HG03457 (cell line): ENCODE data around the gene B4GALT4.
"Not testable (repeated sequence)": the region's sequence is repeated elsewhere in the genome, so short reads cannot be mapped to it uniquely, and the experiment has no call there.

Experiments
- ATAC-seq: cut with Tn5 transposase; IDR thresholded peaks from one replicate; pipeline ENCODE4 v1.9.1; 2021; ENCODE audit warnings: moderate number of reproducible peaks; ENCODE audit not compliant: unreplicated experiment

Gene B4GALT4

DNA sequence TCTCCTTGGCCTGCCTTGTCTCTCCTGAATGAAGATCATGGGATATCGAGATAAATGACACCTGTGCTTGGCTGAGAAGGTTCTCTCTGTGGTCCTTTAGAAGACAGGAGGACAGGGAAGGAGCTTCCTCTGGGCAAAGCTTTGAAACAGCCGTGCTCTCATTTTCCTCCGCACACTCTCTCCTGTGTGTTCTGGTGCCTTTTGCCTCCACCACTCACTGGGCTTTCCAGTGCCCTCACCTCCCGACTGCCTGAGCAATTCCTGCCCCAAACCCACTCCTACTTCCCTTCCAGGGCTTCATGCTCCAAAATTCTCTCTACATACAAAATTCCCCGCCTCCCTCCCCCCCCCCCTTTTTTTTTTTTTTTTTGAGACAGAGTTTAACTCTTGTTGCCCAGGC lies 35.0 kb downstream of the B4GALT4 start:
- ATAC-seq, result no peak

DNA sequence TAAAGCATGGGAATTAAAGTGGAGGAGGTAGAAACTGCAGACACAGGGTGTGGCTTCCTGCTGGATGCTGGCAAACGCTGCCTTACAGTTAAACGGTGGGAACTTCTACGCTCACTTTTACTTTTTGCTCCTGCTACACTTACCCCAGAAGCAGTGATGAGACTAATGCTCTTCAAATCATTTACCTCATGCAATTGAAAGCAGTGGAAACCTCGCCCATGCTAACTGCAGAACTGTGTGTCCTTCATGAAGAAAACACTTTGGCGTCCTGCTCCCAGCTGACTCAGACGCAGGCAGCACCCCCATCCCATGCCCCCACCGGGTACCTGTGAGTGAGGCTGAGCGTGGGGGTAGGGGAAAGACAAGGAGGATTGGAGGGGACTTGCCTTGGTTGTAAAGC lies 35.5 kb downstream of the B4GALT4 start:
- ATAC-seq, result no peak

DNA sequence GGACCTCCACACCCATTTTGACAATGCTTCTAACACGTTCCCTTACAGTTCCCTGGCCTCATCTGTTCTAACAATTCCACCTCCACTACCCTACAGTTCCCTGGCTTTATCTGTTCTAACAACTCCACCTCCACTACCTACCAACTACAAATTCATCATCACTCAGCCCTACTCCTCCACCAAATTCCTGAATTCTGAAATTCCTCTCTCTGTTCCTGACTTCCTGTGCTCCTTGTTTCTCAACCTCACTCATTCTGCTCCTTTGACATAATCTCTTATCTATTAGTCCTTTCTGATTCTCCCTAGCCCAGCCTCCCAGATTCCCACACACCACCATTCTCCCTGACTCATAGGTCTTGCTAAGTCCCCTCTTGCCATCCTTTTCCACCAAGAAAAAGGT lies 44.8 kb downstream of the B4GALT4 start:
- ATAC-seq, result no peak

DNA sequence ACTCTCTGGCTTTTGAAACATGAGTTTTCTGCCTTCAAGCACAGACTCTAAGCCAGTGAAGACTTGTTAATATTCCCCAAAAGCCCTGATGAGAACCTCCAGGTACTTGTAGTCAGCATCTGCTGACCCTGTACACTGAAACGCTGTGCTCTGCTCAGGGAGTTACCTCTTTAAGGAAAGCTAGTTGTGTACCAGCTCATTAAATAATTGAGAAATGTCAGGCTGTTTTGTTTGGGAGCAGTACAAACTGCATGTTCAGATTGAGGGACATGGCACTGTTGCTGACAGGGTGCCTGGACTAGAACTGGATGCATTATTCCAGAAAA lies 45.6 kb downstream of the B4GALT4 start:
- ATAC-seq, result no peak

DNA sequence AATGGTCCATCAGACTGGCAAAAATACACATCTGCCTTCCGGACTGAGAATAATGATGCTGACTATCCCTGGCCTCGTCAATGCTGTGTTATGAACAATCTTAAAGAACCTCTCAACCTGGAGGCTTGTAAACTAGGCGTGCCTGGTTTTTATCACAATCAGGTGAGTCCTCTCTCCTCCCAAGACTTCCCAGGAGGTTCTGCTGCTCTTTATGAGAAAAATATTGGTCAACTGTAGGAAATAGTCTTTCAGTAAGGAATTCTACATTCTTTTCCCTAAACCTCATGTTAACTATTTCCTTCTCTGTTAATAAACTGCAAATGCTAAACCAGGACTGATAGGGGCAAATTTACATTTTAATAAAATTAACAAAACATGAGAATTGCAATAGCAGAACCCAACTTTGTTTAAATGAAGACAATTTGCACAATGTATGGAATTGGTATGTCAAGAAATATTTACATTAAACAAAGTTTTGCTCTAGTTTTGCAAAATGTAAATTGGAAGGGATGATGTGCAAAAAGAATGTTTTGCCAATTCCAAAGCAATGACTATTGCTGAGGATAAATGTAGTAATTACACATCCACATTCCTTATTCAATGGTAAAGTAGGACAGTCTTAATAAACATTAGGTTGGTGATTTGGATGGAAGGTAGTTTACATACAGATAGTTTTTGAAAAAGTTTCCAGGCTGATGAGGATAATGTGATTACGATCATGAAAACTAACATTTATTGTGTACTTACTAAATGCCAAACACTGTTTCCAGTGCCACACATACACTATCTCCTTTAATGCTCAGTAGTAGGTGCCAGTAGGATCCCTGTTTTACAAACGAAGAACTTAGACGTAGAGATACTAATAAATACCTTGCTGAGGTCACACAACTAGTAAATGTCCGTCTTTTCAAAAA lies 46.2 kb downstream of the B4GALT4 start:
- ATAC-seq, result no peak

DNA sequence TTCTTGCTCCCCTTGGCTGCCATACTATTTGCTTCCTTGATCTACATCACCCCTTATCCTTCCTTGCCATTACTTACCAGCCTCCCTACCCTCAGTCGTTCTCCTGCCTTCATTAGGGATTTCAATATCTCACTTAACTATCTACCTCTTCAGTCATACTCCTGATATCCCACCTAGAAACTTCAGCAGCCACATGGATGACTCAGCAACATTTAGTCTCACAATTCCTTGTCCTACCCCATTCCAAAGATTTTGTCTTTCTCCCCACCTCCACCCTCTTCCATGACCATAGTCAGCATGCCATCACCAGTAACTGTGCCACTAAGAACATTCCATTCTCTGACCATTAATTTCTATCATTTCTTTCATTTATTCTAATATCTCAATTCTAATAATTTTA lies 48.9 kb downstream of the B4GALT4 start:
- no peak for ATAC-seq

DNA sequence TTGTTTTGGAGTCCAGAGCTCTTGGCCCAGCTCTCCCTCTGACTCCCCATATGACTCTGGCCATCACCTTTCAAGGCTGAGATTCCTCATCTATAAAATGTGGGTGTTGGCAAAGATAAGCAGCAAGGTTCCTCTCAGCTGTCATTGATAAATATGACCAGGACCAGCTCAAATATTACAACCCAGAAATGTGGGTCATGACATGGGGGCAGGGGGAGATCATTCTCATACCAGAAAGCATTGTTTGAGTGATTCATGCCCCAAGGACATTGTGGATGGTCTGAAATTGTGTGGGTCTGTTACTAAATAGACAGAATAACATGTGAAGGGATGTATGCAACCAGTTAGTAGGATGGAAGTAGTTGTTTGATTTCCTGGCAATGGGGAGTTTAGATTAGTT lies 53.4 kb downstream of the B4GALT4 start:
- ATAC-seq, result no peak

DNA sequence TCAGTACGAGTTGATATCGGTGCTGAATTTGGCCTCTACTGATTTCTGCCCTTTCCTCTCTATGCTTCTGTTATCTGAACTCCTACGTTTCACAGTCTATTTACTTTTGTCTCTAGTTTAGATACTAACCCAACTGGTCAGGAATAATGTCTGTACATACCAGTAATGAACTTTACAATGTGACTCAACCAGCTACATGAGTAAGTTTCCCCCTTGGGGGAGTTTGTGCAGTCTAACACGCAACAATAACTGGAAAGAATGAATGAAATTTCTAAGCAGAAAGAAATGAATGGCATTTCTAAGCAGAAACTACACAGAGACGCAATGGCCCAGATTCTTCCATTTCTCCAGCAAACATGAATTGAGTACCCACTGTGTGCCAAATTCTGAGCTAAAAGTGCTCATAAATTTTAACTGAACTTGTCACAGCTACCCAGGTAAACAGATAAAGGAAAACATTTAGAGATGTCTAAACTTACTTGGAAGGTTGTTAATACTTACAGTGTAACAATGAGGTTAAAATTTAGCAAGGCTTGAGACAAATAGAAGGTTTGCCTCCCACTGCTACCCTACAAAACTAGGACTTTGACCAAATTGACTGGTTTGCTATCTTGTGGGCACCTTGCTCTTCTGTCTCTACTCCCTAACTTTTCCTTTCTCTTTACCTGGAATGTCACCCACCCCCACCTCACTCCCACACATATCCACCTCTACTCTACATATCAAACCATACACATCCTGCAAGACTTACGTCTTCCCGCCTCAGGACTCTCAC lies 55.7 kb downstream of the B4GALT4 start:
- ATAC-seq, result no peak

DNA sequence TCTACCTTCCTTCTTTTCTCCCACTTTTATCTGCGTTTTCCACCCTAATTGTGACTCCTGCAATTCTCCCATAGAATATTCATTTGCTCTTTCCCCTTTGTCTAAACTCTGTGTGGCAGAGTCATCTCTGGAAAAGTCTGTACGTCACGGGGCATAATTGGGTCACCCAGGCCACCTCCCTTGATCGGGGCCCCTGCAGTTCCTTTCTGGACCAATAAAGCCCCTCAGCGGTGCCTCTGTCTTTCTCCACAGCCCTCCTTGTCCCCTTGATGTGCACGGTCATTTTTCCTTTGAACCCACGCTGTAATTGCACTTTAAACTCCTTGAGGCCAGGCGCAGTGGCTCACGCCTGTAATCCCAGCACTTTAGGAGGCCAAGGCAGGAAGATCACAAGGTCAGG lies 56.6 kb downstream of the B4GALT4 start:
- ATAC-seq, result no peak

DNA sequence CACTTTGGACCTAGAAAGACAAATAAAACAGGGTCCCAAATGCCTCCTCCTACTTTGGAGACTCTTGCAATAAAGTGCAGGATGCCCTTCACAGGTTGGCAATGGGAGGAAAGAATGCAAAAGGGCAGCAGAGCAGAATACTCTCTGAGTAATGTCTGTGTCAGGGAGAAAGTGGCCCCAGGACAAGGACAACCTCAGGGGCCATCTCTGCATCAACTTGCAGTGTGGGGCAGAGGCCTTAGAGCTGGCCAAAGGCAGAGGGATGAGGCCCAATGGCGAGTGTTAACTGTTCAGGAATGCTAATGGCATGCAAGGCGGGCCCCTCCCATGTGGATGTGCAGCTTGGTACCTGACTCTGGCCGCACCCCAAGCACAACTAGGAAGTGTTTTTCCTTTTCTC lies 58.9 kb downstream of the B4GALT4 start:
- no peak for ATAC-seq

DNA sequence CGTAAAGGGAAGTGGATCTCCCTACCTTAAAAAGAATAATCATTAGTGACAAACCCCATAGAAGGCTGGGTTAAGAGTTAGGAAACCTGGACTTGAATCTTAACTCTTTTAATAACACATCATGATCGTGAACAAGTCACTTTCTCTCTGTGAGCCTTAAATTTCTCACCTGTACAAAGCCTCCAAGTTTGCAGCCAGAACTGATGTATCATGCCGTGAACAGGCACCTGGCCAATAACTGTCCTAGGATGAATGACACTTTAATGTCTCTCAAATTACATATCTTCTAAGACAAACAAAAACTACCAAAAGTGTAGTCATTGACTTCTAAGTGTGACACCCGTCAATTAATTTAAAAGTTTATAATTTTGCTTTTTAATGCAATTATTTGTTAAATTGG lies 63.4 kb downstream of the B4GALT4 start:
- ATAC-seq, result no peak

DNA sequence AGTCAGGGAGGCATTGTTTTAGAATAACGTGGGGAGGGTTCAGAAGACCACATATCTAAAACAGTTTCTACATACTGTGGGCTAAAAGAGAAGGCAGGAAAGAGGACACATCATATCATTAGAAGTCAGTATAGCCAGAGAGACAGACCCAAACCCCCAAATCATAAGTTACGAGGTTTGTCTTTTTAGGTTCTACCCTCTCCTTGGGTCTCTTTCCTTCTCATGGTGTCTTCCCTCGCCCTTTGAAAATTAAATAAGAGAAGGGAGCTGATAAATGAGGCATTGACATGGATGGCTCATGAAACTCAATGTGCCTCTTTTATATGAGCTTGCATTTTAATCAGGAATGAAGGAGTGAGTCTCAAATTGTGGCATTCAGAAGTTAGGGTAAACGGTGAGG lies 63.9 kb downstream of the B4GALT4 start:
- no peak for ATAC-seq

DNA sequence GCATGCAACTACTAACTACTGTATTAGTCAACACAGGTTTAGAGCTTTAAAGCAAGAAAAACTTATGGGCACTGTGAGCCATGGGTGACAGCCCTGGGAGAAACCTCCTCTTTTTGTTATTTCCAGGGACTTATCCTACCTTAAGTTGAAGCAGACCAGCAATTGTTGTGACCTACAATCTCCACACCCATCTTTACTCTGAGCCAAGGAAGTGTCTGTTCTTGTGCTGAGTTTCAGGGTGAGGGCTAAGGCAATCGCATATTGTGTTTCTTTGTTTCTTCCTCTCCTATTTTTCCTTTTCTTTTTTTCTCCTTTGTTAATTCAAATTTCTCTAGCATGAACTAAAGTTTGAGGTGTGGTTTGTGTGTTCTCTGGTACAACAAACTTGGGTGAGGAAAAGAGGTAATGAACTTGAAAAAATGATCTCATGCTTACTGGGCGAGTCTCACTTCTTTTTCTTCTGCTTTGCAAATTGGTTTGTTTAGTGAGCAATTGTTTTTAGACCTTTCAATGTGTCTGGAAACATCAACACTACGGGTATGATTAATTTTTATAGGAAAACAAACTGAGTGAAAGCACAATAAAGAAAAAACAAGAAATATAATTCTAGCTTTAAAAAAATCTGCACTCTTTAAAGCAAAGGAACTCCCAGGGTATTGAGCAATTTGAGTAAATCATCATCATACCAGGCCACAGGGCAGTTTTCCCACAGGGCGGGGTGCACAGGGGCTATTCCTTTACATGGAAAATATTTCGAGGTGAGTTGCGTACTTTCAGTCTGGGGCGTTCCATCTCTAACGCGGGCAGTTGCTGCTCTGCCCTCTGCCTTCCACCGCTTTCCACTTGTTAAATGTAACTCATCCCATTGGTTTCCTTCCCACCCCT lies 64.6 kb downstream of the B4GALT4 start:
- no peak for ATAC-seq

DNA sequence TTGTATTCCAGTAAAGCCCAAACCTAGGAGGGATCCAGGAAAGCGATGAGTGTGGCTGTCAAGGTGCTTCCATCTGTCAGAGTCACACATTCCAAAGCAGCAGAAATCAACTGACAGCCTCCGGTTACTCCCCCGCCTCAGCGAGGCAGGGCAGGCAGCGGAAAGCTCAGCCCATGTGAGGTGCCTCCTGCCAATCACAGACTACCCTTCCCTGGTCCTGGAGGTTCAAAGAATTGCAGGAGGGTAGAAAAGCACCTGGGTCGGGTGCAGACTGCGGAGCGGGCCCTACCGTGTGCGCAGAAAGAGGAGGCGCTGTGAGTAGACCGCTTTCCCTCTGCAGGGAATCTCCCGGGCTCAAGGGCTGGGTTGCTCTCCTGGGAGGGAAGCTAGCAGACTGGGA lies 67.4 kb downstream of the B4GALT4 start, which contains the start of gene UPK1B:
TSS of gene UPK1B (plus strand) at position 274 of the 400 bp plus-strand sequence. CDS start 13,144 bp downstream, outside the sequence.
- ATAC-seq, result no peak

DNA sequence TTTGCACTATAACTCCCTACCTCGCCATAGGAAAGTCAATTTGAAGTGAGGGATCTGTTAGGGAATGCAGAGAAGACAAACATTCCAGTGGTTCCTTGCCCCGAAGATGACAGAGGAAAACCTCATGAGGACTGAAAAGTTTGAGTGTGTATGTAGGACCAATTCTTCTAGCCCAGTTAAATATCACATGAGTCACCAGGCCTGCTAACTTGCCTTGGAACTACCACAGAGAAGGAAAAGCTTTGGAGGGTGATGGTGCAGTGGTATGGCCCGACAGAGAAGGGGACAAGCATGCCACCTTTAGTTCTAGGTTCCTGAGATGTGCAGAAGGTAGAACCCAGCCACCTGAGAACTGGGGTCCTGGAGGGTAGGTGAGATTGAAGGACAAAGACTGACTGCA lies 69.9 kb downstream of the B4GALT4 start:
- no peak for ATAC-seq

DNA sequence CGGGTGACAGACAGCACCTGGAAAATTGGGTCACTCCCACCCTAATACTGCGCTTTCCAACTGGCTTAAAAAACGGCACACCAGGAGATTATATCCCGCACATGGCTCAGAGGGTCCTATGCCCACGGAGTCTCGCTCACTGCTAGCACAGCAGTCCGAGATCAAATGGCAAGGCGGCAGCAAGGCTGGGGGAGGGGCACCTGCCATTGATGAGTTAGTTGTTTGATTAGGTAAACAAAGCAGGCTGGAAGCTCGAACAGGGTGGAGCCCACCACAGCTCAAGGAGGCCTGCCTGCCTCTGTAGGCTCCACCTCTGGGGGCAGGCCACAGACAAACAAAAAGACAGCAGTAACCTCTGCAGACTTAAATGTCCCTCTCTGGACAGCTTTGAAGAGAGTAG lies 75.9 kb downstream of the B4GALT4 start:
- not testable (repeated sequence) for ATAC-seq
